Measurements from ENCODE around the gene SMC1B. TPM values are rescaled to one million over a fixed set of nuclear protein-coding genes. Genes with fewer than 3 reads are reported as not detected.

SMC1B gene
- total RNA-seq, 4 donors from 2014 or later = not detected

GRCh38 chr22:45351956-45352355, 61.4 kb downstream of the SMC1B start:
- DNase-seq = no peak
- no peak for TF ChIP-seq POLR2A (IDR thresholded peaks at IDR 0.05)
- TF ChIP-seq POLR2AphosphoS5 (IDR thresholded peaks at IDR 0.05) = no peak
- no peak for TF ChIP-seq EP300 (IDR thresholded peaks at IDR 0.05; ENCODE audit: low read depth)
- TF ChIP-seq, protein P1, sequence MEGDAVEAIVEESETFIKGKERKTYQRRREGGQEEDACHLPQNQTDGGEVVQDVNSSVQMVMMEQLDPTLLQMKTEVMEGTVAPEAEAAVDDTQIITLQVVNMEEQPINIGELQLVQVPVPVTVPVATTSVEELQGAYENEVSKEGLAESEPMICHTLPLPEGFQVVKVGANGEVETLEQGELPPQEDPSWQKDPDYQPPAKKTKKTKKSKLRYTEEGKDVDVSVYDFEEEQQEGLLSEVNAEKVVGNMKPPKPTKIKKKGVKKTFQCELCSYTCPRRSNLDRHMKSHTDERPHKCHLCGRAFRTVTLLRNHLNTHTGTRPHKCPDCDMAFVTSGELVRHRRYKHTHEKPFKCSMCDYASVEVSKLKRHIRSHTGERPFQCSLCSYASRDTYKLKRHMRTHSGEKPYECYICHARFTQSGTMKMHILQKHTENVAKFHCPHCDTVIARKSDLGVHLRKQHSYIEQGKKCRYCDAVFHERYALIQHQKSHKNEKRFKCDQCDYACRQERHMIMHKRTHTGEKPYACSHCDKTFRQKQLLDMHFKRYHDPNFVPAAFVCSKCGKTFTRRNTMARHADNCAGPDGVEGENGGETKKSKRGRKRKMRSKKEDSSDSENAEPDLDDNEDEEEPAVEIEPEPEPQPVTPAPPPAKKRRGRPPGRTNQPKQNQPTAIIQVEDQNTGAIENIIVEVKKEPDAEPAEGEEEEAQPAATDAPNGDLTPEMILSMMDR (IDR thresholded peaks at IDR 0.05) = no peak
- intact Hi-C loops (cut with DNase I; ENCODE audit: low total_unique reads) = no loop called here
- Histone ChIP-seq H3K9me3 (no peaks in the 10 kb centered on the region), H3K36me3 (no peaks in the 10 kb centered on the region), H3K4me1 (no peaks in the 10 kb centered on the region), H3K4me3 (no peak overlapping the region), H3K27ac (no peak overlapping the region), H3K27me3 (no peaks in the 10 kb centered on the region)
- in situ Hi-C loops (cut with MboI; ENCODE audit: low pct_ligation_motif_present in 1 of 4, low pct_unique_long_range_greater_than_20kb in 1 of 4, low sequenced_read_pairs in 3 of 4) = no loop called here
- WGBS, 2 donors (ENCODE audit: low coverage in 1 of 2) = 94 to 100% methylated on average over 1 of the region's 1 CpG

- WGBS, 2 donors (ENCODE audit: low coverage in 1 of 2) = 95% methylated on average over 2 to 3 of the region's 3 CpGs
- in situ Hi-C loops (cut with MboI; ENCODE audit: low pct_ligation_motif_present in 1 of 4, low pct_unique_long_range_greater_than_20kb in 1 of 4, low sequenced_read_pairs in 3 of 4) = no loop called here
- TF ChIP-seq POLR2AphosphoS5 (IDR thresholded peaks at IDR 0.05) (no peak), POLR2A (IDR thresholded peaks at IDR 0.05) (no peak), EP300 (IDR thresholded peaks at IDR 0.05; ENCODE audit: low read depth) (no peak)
- TF ChIP-seq, protein P1 (IDR thresholded peaks at IDR 0.05) = no peak
These were observed 63.5 kb downstream of the SMC1B start for GRCh38 chr22:45349916-45350315.

GRCh38 chr22:45344334-45344733, 69.1 kb downstream of the SMC1B start:
- no peak for DNase-seq
- Histone ChIP-seq H3K27me3 (no peaks in the 10 kb centered on the region), H3K4me3 (no peak overlapping the region), H3K27ac (no peak overlapping the region), H3K36me3 (peaks cover 0 to 26% (median 10%) of the 10 kb centered on the region in 4 donors), H3K9me3 (no peaks in the 10 kb centered on the region), H3K4me1 (no peaks in the 10 kb centered on the region)
- in situ Hi-C loops (cut with MboI; ENCODE audit: low pct_ligation_motif_present in 1 of 4, low pct_unique_long_range_greater_than_20kb in 1 of 4, low sequenced_read_pairs in 3 of 4) (no loop called here), intact Hi-C loops (cut with DNase I; ENCODE audit: low total_unique reads) (no loop called here)
- 65 to 81% methylated on average over 3 to 5 of the region's 5 CpGs for WGBS, 2 donors (ENCODE audit: low coverage in 1 of 2)
- TF ChIP-seq POLR2A (IDR thresholded peaks at IDR 0.05) (no peak), POLR2AphosphoS5 (IDR thresholded peaks at IDR 0.05) (no peak), EP300 (IDR thresholded peaks at IDR 0.05; ENCODE audit: low read depth) (no peak)
- TF ChIP-seq, protein P1 (IDR thresholded peaks at IDR 0.05) = no peak

More at GRCh38 chr22:45349916-45350315, 63.5 kb downstream of the SMC1B start:
- no peaks in the 10 kb centered on the region for H3K4me1 ChIP-seq
- H3K27ac ChIP-seq = no peak overlapping the region
- DNase-seq = no peak
- H3K4me3 ChIP-seq = no peak overlapping the region
- no peaks in the 10 kb centered on the region for H3K9me3 ChIP-seq
- H3K27me3 ChIP-seq = no peaks in the 10 kb centered on the region
- no peaks in the 10 kb centered on the region for H3K36me3 ChIP-seq
- intact Hi-C loops (cut with DNase I; ENCODE audit: low total_unique reads) = no loop called here

DNA sequence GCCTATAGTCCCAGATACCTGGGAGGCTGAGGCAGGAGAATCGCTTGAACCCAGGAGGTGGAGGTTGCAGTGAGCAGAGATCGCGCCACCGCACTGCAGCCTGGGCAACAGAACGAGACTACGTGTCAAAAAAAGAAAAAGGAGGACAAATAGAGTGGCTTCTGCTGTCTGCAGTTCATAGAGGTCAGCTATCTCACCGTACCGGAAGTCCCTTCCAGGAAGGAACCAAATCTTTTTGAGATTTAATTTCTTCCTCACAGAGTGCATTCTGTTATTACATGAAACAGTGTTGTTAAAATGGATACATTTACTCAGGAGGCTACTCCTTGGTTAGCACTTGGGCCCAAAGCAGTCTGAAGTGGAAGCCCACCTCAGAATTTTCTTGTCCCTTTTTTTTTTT, 70.3 kb downstream of the SMC1B start:
- in situ Hi-C loops (cut with MboI; ENCODE audit: low pct_ligation_motif_present in 1 of 4, low pct_unique_long_range_greater_than_20kb in 1 of 4, low sequenced_read_pairs in 3 of 4) = no loop called here
- H3K9me3 ChIP-seq = no peaks in the 10 kb centered on the region
- H3K4me3 ChIP-seq = no peak overlapping the region
- TF ChIP-seq EP300 (IDR thresholded peaks at IDR 0.05; ENCODE audit: low read depth) (no peak), POLR2A (IDR thresholded peaks at IDR 0.05) (no peak), POLR2AphosphoS5 (IDR thresholded peaks at IDR 0.05) (no peak)
- TF ChIP-seq, protein P1 (IDR thresholded peaks at IDR 0.05) = no peak
- no peak for DNase-seq
- no peaks in the 10 kb centered on the region for H3K27me3 ChIP-seq
- H3K4me1 ChIP-seq = no peaks in the 10 kb centered on the region
- intact Hi-C loops (cut with DNase I; ENCODE audit: low total_unique reads) = no loop called here
- no peak overlapping the region for H3K27ac ChIP-seq
- WGBS, 2 donors (ENCODE audit: low coverage in 1 of 2) = 92 to 95% methylated on average over 8 of the region's 8 CpGs
- H3K36me3 ChIP-seq = peaks cover 0 to 26% (median 10%) of the 10 kb centered on the region in 4 donors

All from transverse colon (tissue), 4 donors.